Measurements from ENCODE around the gene SFMBT1.

SFMBT1 gene

DNA sequence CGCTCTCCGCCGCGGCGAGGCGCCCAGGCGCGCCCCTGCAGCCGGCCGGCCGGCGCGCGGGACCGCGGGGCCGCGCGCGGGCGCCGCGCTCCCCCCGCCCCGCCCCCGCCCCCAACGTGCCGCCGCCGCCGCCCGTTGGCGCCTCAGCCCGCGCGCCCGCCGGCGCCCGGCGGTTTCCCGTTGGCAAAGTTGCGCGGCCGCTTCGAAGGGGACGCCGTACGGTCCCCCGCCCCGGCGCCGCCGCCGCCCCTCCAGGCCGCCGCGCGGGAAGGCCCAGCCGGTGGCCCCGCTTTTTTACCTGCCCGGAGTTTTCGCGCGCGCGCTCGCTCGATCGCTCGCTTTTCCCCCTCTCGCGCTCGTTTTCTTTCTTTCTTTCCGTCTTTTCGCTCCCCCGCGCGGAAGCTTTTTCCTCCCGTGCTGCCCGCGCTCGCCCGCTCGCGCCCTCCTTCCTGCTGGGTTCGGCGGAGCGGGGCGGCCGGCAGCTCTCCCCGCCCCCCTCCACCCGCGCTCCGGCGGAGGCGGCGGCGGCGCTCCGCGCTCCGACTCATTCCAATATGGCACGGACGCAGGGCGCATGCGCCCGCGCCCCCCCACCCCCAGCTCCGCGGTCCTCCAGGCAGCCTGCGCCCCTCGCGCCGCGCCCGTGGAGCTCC lies at the start of gene SFMBT1:
Gene SFMBT1, minus strand, starts transcription at position 556 of the 653 bp plus-strand sequence. CDS start 76,945 bp downstream, outside the sequence.
- peak; percentile 3 for DNase-seq

- no peak for DNase-seq
Measured at GRCh38 chr3:53092942-53093341, 47.1 kb upstream of the SFMBT1 start.

- DNase-seq: no peak
Measured at GRCh38 chr3:53092216-53092615, 46.3 kb upstream of the SFMBT1 start.

- no peak for DNase-seq
Measured at GRCh38 chr3:53091011-53091410, 45.1 kb upstream of the SFMBT1 start.

- DNase-seq: no peak
Measured at GRCh38 chr3:53089511-53089910, 43.6 kb upstream of the SFMBT1 start.

DNA sequence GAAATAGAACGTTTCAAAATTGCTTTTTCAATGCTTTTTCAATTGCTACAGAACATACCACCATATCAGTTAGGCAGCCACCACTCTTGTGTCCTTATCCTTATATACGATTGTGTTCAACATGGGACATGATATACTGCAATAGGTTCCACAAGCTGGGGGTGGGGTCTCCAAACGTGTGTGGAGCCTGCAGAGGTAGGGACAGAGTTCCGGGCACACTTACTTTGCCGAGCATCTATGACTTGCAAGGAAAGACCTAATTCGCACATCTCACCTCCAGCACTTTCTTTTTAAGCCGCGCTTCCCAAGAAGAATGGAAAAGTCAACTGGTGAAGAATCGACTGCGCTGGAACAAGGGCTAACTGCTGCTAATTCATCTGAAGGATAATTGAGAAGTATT lies 39.6 kb upstream of the SFMBT1 start:
- no peak for DNase-seq

DNA sequence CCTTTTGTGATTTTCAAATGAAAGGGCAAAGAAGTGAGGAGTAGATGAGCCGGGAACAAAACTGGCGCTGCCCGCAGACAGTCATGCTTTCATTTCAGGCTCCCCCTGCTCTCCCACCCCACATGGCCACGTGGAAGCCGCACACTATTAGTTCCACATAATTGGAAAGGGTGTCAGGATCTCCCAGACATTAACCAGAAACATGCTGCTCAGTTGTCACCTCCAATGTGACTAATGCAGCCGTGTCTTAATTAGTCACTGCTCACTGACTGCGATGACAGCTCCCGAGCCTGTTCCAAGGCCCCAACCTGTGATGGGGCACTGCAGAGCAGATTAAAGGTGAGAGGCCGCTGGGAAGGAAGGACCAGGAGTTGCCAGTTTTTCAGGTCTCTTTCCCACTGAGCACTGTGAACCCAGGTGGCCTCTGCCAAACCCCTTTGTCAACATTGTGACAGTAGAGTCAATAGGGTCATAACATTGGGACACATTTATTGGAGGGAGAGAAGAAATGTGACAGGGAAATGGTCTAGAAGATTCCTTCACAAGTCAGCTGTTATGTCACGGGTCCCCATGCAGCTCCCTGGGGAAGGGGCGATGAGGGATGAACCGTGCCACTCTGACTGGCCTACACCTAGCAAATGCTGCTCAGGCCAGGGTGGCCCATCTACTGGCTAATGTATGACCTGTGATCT lies 38.6 kb upstream of the SFMBT1 start:
- no peak for DNase-seq

DNA sequence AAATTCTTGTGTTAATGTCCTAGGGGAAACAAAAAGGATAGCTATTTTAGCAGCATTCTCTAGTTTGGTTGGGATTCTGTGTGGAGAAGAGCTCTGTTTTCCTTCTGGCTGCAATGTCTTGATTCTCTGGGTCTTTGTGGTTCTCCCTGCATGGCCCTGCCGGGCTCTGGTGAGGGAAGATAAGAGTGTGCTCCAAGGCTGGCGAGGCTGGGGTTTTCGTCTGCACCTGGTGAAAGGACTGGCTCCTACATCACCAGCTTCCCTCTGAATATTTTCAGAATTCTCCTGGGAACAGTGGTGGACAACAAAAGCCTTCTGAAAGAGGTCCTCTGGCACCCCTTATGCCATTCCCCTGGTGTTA lies 38.1 kb upstream of the SFMBT1 start:
- DNase-seq: no peak

DNA sequence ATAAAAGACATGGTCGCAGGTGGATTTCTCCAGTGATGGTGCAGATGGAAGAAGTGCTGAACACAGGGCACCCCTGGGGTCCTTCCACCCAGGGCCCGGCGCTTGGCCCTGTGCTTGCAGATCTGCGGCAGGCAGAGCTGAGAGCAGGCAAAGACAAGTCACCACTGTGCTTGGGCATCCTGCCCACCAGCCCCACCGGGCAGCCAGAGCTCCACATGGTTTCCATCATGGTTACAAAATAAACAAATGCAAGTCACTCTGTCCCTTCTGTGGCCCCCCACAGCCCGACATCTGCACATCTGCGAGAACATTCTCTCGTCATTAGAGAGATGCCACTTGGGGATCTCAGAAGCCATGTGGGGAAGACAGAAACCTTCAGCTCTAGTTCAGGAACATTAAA lies 37.6 kb upstream of the SFMBT1 start:
- DNase-seq: no peak

GRCh38 chr3:53082736-53083135 lies 36.9 kb upstream of the SFMBT1 start:
- no peak for DNase-seq

DNA sequence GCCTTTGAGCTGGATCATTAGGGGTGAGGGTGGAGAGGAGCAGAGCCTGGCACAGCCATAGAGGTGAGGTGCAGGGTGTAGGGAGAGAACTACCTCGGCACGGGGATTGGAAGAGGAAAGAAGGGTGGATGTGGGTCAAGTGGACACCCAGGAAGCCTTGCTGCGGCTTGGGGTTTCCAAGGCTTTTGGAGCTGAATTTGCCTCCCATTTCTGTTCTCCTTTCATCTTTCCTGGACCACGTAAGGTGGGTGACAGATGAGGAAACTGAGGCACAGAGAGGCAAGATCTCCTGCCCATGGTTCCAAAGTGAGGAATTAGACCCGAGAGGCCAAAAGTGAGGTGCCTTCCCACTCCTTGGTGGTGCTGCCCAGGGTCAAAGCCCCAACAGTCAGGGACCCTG lies 35.4 kb upstream of the SFMBT1 start:
- DNase-seq: no peak

- no peak for DNase-seq
Measured at GRCh38 chr3:53080612-53081205, 34.8 kb upstream of the SFMBT1 start.

- no peak for DNase-seq
Measured at GRCh38 chr3:53079791-53080555, 34.1 kb upstream of the SFMBT1 start.

- no peak for DNase-seq
Measured at GRCh38 chr3:53079147-53079546, 33.3 kb upstream of the SFMBT1 start.

GRCh38 chr3:53078656-53079055 lies 32.8 kb upstream of the SFMBT1 start:
- DNase-seq: no peak

- DNase-seq: no peak
Measured at GRCh38 chr3:53077476-53078220, 31.8 kb upstream of the SFMBT1 start.

GRCh38 chr3:53075743-53076140 lies 29.9 kb upstream of the SFMBT1 start:
- no peak for DNase-seq

GRCh38 chr3:53074761-53075742 lies 29.2 kb upstream of the SFMBT1 start:
- DNase-seq: no peak

DNA sequence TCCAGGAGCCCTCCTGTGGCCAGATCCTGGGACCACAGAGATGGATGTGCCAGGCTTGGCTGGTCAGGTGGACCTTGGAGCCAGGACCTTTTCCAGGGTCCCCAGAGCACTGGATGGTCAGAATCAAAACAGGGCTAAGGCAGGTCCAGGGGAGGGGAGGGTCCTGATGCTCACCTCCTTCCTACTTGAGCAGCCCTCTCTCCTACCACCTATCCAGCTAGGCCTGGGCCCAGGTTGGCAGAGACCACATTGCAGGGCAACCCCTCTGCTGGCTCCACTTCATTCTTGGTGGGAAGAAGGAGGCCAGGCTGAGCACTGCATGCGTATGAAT lies 28.5 kb upstream of the SFMBT1 start:
- no peak for DNase-seq

- no peak for DNase-seq
Measured at GRCh38 chr3:53073553-53074365, 27.9 kb upstream of the SFMBT1 start.

Data from DMS79 treated with DMSO at 0.1 percent for 48 hours (cell line).